ENCODE data around the gene PRAC2.
A peak's percentile ranks its signal among the peaks of the same experiment; 100 is the strongest.

The PRAC2 gene

GRCh38 chr17:48726114-48726915 is 3.3 kb downstream of the PRAC2 start:
- Mint-ChIP-seq H3K27me3 (peaks cover 99% of the 10 kb centered on the region), H3K36me3 (no peaks in the 10 kb centered on the region), H3K27ac (no peak overlapping the region), H3K4me3 (no peak overlapping the region), H3K9me3 (no peaks in the 10 kb centered on the region), H3K4me1 (peaks cover 42% of the 10 kb centered on the region)
- peak; percentile 62 for ATAC-seq

DNA sequence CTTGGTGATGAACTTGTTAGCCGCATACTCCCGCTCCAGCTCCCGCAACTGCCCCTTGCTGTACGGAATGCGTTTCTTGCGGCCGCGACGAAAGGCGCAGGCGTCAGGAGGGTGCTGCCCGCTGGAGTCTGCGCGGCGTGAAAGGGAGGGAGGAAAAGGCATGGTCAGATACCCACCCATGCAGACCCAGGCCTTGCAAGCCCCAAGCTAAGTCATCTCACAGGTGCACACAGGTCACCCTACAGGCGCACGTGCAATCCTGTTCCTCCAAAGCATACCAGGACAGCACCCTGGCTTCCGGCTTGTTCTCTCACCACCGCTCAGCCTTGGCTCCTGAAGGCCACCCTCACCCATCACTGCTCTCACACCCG is 3.9 kb downstream of the PRAC2 start:
- no peaks in the 10 kb centered on the region for H3K36me3 Mint-ChIP-seq
- peaks cover 98% of the 10 kb centered on the region for H3K27me3 Mint-ChIP-seq
- H3K9me3 Mint-ChIP-seq: no peaks in the 10 kb centered on the region
- peaks cover 42% of the 10 kb centered on the region for H3K4me1 Mint-ChIP-seq
- ATAC-seq: peak; percentile 72
- H3K4me3 Mint-ChIP-seq: no peak overlapping the region
- H3K27ac Mint-ChIP-seq: no peak overlapping the region

GRCh38 chr17:48727415-48728175 is 4.6 kb downstream of the PRAC2 start:
- Mint-ChIP-seq H3K36me3 (no peaks in the 10 kb centered on the region), H3K27ac (no peak overlapping the region), H3K9me3 (no peaks in the 10 kb centered on the region), H3K4me1 (peaks cover 44% of the 10 kb centered on the region), H3K4me3 (peak overlapping the region; percentile 14), H3K27me3 (peaks cover 96% of the 10 kb centered on the region)
- peak; percentile 57 for ATAC-seq

GRCh38 chr17:48728232-48729231 is 5.5 kb downstream of the PRAC2 start, which contains the start of gene HOXB13:
TSS of gene HOXB13 (minus strand) at chr17:48728750. CDS start at chr17:48728593, 157 bp downstream.
- peaks cover 43% of the 10 kb centered on the region for H3K4me1 Mint-ChIP-seq
- H3K27me3 Mint-ChIP-seq: peaks cover 96% of the 10 kb centered on the region
- peak within 1 kb of the TSS; percentile 63 for H3K4me3 Mint-ChIP-seq
- no peaks in the 10 kb centered on the region for H3K36me3 Mint-ChIP-seq
- peak within 1 kb of the TSS; percentile 55 for H3K27ac Mint-ChIP-seq
- no peak for ATAC-seq
- no peaks in the 10 kb centered on the region for H3K9me3 Mint-ChIP-seq

GRCh38 chr17:48729335-48730239 is 6.6 kb downstream of the PRAC2 start:
- no peak overlapping the region for H3K4me3 Mint-ChIP-seq
- peaks cover 40% of the 10 kb centered on the region for H3K4me1 Mint-ChIP-seq
- H3K27ac Mint-ChIP-seq: peak overlapping the region; percentile 55
- peaks cover 96% of the 10 kb centered on the region for H3K27me3 Mint-ChIP-seq
- H3K9me3 Mint-ChIP-seq: no peaks in the 10 kb centered on the region
- H3K36me3 Mint-ChIP-seq: no peaks in the 10 kb centered on the region
- no peak for ATAC-seq

GRCh38 chr17:48730240-48730550 is 7.2 kb downstream of the PRAC2 start:
- ATAC-seq: no peak
- no peak overlapping the region for H3K4me3 Mint-ChIP-seq
- H3K4me1 Mint-ChIP-seq: peaks cover 35% of the 10 kb centered on the region
- H3K27ac Mint-ChIP-seq: no peak overlapping the region
- H3K9me3 Mint-ChIP-seq: no peaks in the 10 kb centered on the region
- peaks cover 96% of the 10 kb centered on the region for H3K27me3 Mint-ChIP-seq
- no peaks in the 10 kb centered on the region for H3K36me3 Mint-ChIP-seq

GRCh38 chr17:48731355-48731754 is 8.4 kb downstream of the PRAC2 start:
- no peak for ATAC-seq
- Mint-ChIP-seq H3K4me3 (no peak overlapping the region), H3K4me1 (peaks cover 32% of the 10 kb centered on the region), H3K36me3 (no peaks in the 10 kb centered on the region), H3K27ac (no peak overlapping the region), H3K27me3 (peaks cover 96% of the 10 kb centered on the region), H3K9me3 (no peaks in the 10 kb centered on the region)

GRCh38 chr17:48732688-48733629 is 10.0 kb downstream of the PRAC2 start:
- H3K36me3 Mint-ChIP-seq: no peaks in the 10 kb centered on the region
- no peak overlapping the region for H3K27ac Mint-ChIP-seq
- no peak overlapping the region for H3K4me3 Mint-ChIP-seq
- peak; percentile 36 for ATAC-seq
- peaks cover 32% of the 10 kb centered on the region for H3K4me1 Mint-ChIP-seq
- peaks cover 96% of the 10 kb centered on the region for H3K27me3 Mint-ChIP-seq
- no peaks in the 10 kb centered on the region for H3K9me3 Mint-ChIP-seq

- peak overlapping the region; percentile 22 for H3K4me3 Mint-ChIP-seq
- H3K27ac Mint-ChIP-seq: no peak overlapping the region
- no peaks in the 10 kb centered on the region for H3K36me3 Mint-ChIP-seq
- H3K4me1 Mint-ChIP-seq: peaks cover 32% of the 10 kb centered on the region
- ATAC-seq: no peak
- H3K27me3 Mint-ChIP-seq: peaks cover 96% of the 10 kb centered on the region
- H3K9me3 Mint-ChIP-seq: no peaks in the 10 kb centered on the region
Observed at GRCh38 chr17:48733632-48734328, 10.8 kb downstream of the PRAC2 start.

GRCh38 chr17:48734333-48735061 is 11.5 kb downstream of the PRAC2 start:
- H3K4me3 Mint-ChIP-seq: no peak overlapping the region

GRCh38 chr17:48735062-48735351 is 12.0 kb downstream of the PRAC2 start:
- Mint-ChIP-seq H3K4me3 (no peak overlapping the region), H3K27me3 (peaks cover 96% of the 10 kb centered on the region)

More at GRCh38 chr17:48734333-48735061, 11.5 kb downstream of the PRAC2 start:
- Mint-ChIP-seq H3K9me3 (no peaks in the 10 kb centered on the region), H3K27ac (no peak overlapping the region), H3K27me3 (peaks cover 96% of the 10 kb centered on the region), H3K36me3 (no peaks in the 10 kb centered on the region), H3K4me1 (peaks cover 32% of the 10 kb centered on the region)
- ATAC-seq: no peak

GRCh38 chr17:48737330-48738043 is 14.5 kb downstream of the PRAC2 start:
- H3K27ac Mint-ChIP-seq: no peak overlapping the region
- peaks cover 98% of the 10 kb centered on the region for H3K27me3 Mint-ChIP-seq
- no peaks in the 10 kb centered on the region for H3K9me3 Mint-ChIP-seq
- no peak overlapping the region for H3K4me3 Mint-ChIP-seq
- ATAC-seq: no peak
- H3K36me3 Mint-ChIP-seq: no peaks in the 10 kb centered on the region
- H3K4me1 Mint-ChIP-seq: peaks cover 29% of the 10 kb centered on the region

More at GRCh38 chr17:48735062-48735351, 12.0 kb downstream of the PRAC2 start:
- Mint-ChIP-seq H3K9me3 (no peaks in the 10 kb centered on the region), H3K27ac (no peak overlapping the region), H3K36me3 (no peaks in the 10 kb centered on the region), H3K4me1 (peaks cover 30% of the 10 kb centered on the region)
- no peak for ATAC-seq

Measured in stimulated activated memory B cell treated with anti-CD40 and anti-IgM and Interleukin-4, amounts not matched to agents 10 μg/mL and 1 μg/mL and 100 μg/mL, for 72 hours (primary cell).